ENCODE measurements around the gene ATRNL1.

- TF ChIP-seq CTCF (IDR thresholded peaks at IDR 0.05) (no peak), POLR2AphosphoS5 (IDR thresholded peaks at IDR 0.05) (no peak), POLR2A (IDR thresholded peaks at IDR 0.05) (no peak)
Measured at GRCh38 chr10:115335366-115335765, 242.2 kb downstream of the ATRNL1 start.

All from suprapubic skin (tissue), 4 donors.